IMR-90 (cell line): ENCODE data around the gene IGSF9B. TPM values are rescaled to one million over a fixed set of nuclear protein-coding genes. Genes with fewer than 3 reads are reported as not detected.

Experiments used
- ATAC-seq: fragments of 200-7000 bp; cut with Tn5 transposase; 2 replicates; pipeline ENCODE4 v1.9.1; 2020; ENCODE audit warnings: low read depth, mild to moderate bottlenecking, moderate library complexity
- BruUV-seq: library from RNA; stranded (reverse); fragments of 400-500 nt; replicated peaks from 2 replicates; lab custom pipeline; 2021; lab: Mats Ljungman, UMichigan
- CTCF ChIA-PET: fragments of 300-600 bp; formaldehyde crosslinking; extraction: SDS; loops from one replicate; lab custom pipeline; 2021; ENCODE audit warnings: antibody characterized with exemption; lab: Yijun Ruan, JAX
- POLR2A ChIA-PET: fragments of 300-600 bp; sonication (Branson Sonifier 250); formaldehyde crosslinking; loops from one replicate; lab custom pipeline; 2022; ENCODE audit warnings: antibody characterized with exemption; ENCODE audit not compliant: unreplicated experiment; lab: Charles Lee
- DNase-seq: peaks from one replicate; pipeline ENCODE4 v3.0.0; 2013
- H2AFZ ChIP-seq: replicated peaks from 2 replicates; pipeline ENCODE3; 2013; ENCODE audit warnings: low read length, mild to moderate bottlenecking; ENCODE audit not compliant: poor library complexity
- H2AK5ac ChIP-seq: 2 replicates; pipeline ENCODE4 v1.6.1; 2013; ENCODE audit warnings: low read depth, low read length, inconsistent platforms
- H2AK9ac ChIP-seq: replicated peaks from 2 replicates; pipeline ENCODE3; 2013; ENCODE audit warnings: mild to moderate bottlenecking, low read depth, low read length, moderate library complexity; ENCODE audit not compliant: poor library complexity
- H2BK120ac ChIP-seq: 2 replicates; pipeline ENCODE4 v1.6.1; 2013; ENCODE audit warnings: low read depth, low read length, inconsistent platforms
- H2BK15ac ChIP-seq: 3 replicates; pipeline ENCODE4 v1.6.1; 2013; ENCODE audit warnings: low read depth, low read length, inconsistent platforms
- H2BK20ac ChIP-seq: 2 replicates; pipeline ENCODE4 v1.6.1; 2013; ENCODE audit warnings: low read depth, mild to moderate bottlenecking, inconsistent platforms, low read length, moderate library complexity
- H2BK5ac ChIP-seq: 2 replicates; pipeline ENCODE4 v1.6.1; 2013; ENCODE audit warnings: mild to moderate bottlenecking, low read depth, low read length, inconsistent platforms; ENCODE audit not compliant: poor library complexity, severe bottlenecking
- H3K14ac ChIP-seq: replicated peaks from 2 replicates; pipeline ENCODE4 v1.6.1; 2013; ENCODE audit warnings: low read depth, low read length, inconsistent platforms
- H3K18ac ChIP-seq: 2 replicates; pipeline ENCODE4 v1.6.1; 2013; ENCODE audit warnings: low read depth, low read length, control low read depth
- H3K23ac ChIP-seq: 2 replicates; pipeline ENCODE4 v1.6.1; 2013; ENCODE audit warnings: low read depth, low read length, inconsistent platforms
- H3K27ac ChIP-seq: 2 replicates; pipeline ENCODE4 v1.5.1; 2013; ENCODE audit warnings: mild to moderate bottlenecking, control low read depth, low read length; ENCODE audit not compliant: insufficient read depth
- H3K27me3 ChIP-seq: 2 replicates; pipeline ENCODE4 v1.6.1; 2013; ENCODE audit warnings: low read length; ENCODE audit not compliant: control insufficient read depth, insufficient read depth
- H3K36me3 ChIP-seq: 2 replicates; pipeline ENCODE4 v1.6.1; 2013; ENCODE audit warnings: low read length, mixed read lengths; ENCODE audit not compliant: control insufficient read depth, insufficient read depth
- H3K4ac ChIP-seq: 2 replicates; pipeline ENCODE4 v1.6.1; 2013; ENCODE audit warnings: low read depth, low read length, inconsistent platforms
- H3K4me1 ChIP-seq: 2 replicates; pipeline ENCODE4 v1.6.1; 2013; ENCODE audit warnings: low read length, mixed read lengths; ENCODE audit not compliant: control insufficient read depth, insufficient read depth
- H3K4me2 ChIP-seq: 2 replicates; pipeline ENCODE4 v1.6.1; 2013; ENCODE audit warnings: low read depth, mild to moderate bottlenecking, control low read depth, low read length, moderate library complexity
- H3K4me3 ChIP-seq: 2 replicates; pipeline ENCODE4 v1.5.1; 2013; ENCODE audit warnings: low read depth, mild to moderate bottlenecking, control low read depth, low read length, moderate library complexity; ENCODE audit not compliant: insufficient read depth
- H3K56ac ChIP-seq: 2 replicates; pipeline ENCODE4 v1.6.1; 2013; ENCODE audit warnings: low read length, inconsistent platforms; ENCODE audit not compliant: insufficient read depth; ENCODE audit errors: extremely low read depth
- H3K79me1 ChIP-seq, 2 experiments: 2 replicates each; pipeline ENCODE4 v1.6.1; 2013; ENCODE audit warnings: low read length in 2 of 2, inconsistent platforms in 1 of 2, low read depth in 1 of 2
- H3K9ac ChIP-seq: 2 replicates; pipeline ENCODE4 v1.6.1; 2013; ENCODE audit warnings: low read depth, low read length, control low read depth
- H3K9me1 ChIP-seq: 2 replicates; pipeline ENCODE4 v1.6.1; 2013; ENCODE audit warnings: low read length, inconsistent platforms; ENCODE audit not compliant: insufficient read depth
- H3K9me3 ChIP-seq: 2 replicates; pipeline ENCODE4 v1.6.1; 2013; ENCODE audit warnings: low read length; ENCODE audit not compliant: control insufficient read depth, insufficient read depth
- H4K20me1 ChIP-seq: 2 replicates; pipeline ENCODE4 v1.6.1; 2013; ENCODE audit warnings: low read length, inconsistent platforms; ENCODE audit not compliant: insufficient read depth
- H4K5ac ChIP-seq: 2 replicates; pipeline ENCODE4 v1.6.1; 2013; ENCODE audit warnings: mild to moderate bottlenecking, low read depth, low read length, control low read depth
- H4K8ac ChIP-seq, 2 experiments: 2 replicates each; pipeline ENCODE4 v1.6.1; 2013; ENCODE audit warnings: low read depth in 2 of 2, low read length in 2 of 2, control low read depth in 1 of 2, inconsistent platforms in 1 of 2
- H4K91ac ChIP-seq: 2 replicates; pipeline ENCODE4 v1.6.1; 2013; ENCODE audit warnings: low read depth, low read length, inconsistent platforms; ENCODE audit not compliant: insufficient read depth
- BHLHE40 ChIP-seq: fragments of 150-350 bp; IDR thresholded peaks from 2 replicates; pipeline ENCODE4 v1.6.1; 2016; ENCODE audit warnings: mild to moderate bottlenecking, low read depth, low read length
- CEBPB ChIP-seq: IDR thresholded peaks from 2 replicates; pipeline ENCODE4 v1.6.1; 2012; ENCODE audit warnings: low read depth, low read length, improper control_type of control experiment
- CHD1 ChIP-seq: IDR thresholded peaks from 2 replicates; pipeline ENCODE4 v1.6.1; 2012; ENCODE audit warnings: low read depth, low read length, improper control_type of control experiment
- MAFK ChIP-seq: IDR thresholded peaks from 2 replicates; pipeline ENCODE4 v1.6.1; 2012; ENCODE audit warnings: low read depth, low read length, improper control_type of control experiment
- MAZ ChIP-seq: IDR thresholded peaks from 2 replicates; pipeline ENCODE4 v1.6.1; 2012; ENCODE audit warnings: low read depth, mild to moderate bottlenecking, low read length, improper control_type of control experiment, moderate library complexity, borderline replicate concordance
- NFE2L2 ChIP-seq: fragments of 150-350 bp; IDR thresholded peaks from 2 replicates; pipeline ENCODE4 v1.6.1; 2016; ENCODE audit warnings: low read depth, mild to moderate bottlenecking, low read length
- RAD21 ChIP-seq: IDR thresholded peaks from 2 replicates; pipeline ENCODE4 v1.6.1; 2012; ENCODE audit warnings: low read length, improper control_type of control experiment
- RCOR1 ChIP-seq: IDR thresholded peaks from 2 replicates; pipeline ENCODE4 v1.6.1; 2012; ENCODE audit warnings: mild to moderate bottlenecking, low read length, improper control_type of control experiment; ENCODE audit not compliant: insufficient replicate concordance
- dilution Hi-C: fragments of 300-500 bp; cut with HindIII; formaldehyde crosslinking; loops from one replicate; pipeline ENCODE4 v1.14.3; 2018; ENCODE audit warnings: low sequenced_read_pairs; ENCODE audit not compliant: unreplicated experiment
- in situ Hi-C: fragments of 300-500 bp; cut with MboI; formaldehyde crosslinking; loops from 3 replicates; pipeline ENCODE4 v1.14.3; 2019; ENCODE audit warnings: low sequenced_read_pairs, inconsistent platforms, mixed read lengths
- intact Hi-C: fragments of 100-400 bp; cut with micrococcal nuclease; formaldehyde crosslinking; loops from 2 replicates; pipeline ENCODE4 v1.10.0; 2022
- polyA plus RNA-seq, 3 experiments: library from polyadenylated mRNA; depleted of rRNA; stranded (reverse); fragments of >200 nt; gene quantifications; 2 replicates each; pipeline ENCODE4 v1.2.3, GENCODE V29; 2012; ENCODE audit warnings: low replicate concordance in 1 of 3
- total RNA-seq: library from RNA; depleted of rRNA; stranded (reverse); fragments of >200 nt; gene quantifications from 2 replicates; pipeline ENCODE4 v1.2.3, GENCODE V29; 2012

Gene IGSF9B
- total and polyA plus RNA-seq, 2 of the 4 experiments (the other 2 are of a cell fraction): under 0.01 to 0.10 TPM

- H3K18ac ChIP-seq: no peak overlapping the region
- dilution Hi-C loops: no loop called here
- H3K79me1 ChIP-seq: no peaks in the 10 kb centered on the region
- H3K4me3 ChIP-seq: no peak overlapping the region
- H4K91ac ChIP-seq: no peak overlapping the region
- H2BK15ac ChIP-seq: no peak overlapping the region
- ATAC-seq (no peak), DNase-seq (no peak)
- no peaks in the 10 kb centered on the region for H4K20me1 ChIP-seq
- intact Hi-C loops: no loop called here
- no peak overlapping the region for H3K14ac ChIP-seq
- no peak overlapping the region for H2BK5ac ChIP-seq
- H3K36me3 ChIP-seq: no peaks in the 10 kb centered on the region
- H3K4ac ChIP-seq: no peak overlapping the region
- no peak overlapping the region for H3K9ac ChIP-seq
- H3K4me2 ChIP-seq: no peak overlapping the region
- peaks cover 21% of the 10 kb centered on the region for H3K9me3 ChIP-seq
- BruUV-seq: no TSS peak
- H2AK5ac ChIP-seq: no peak overlapping the region
- no peak overlapping the region for H3K23ac ChIP-seq
- H2BK20ac ChIP-seq: no peak overlapping the region
- no peak overlapping the region for H3K56ac ChIP-seq
- no peaks in the 10 kb centered on the region for H3K27me3 ChIP-seq
- no peak overlapping the region for H3K27ac ChIP-seq
- no peak overlapping the region for H2BK120ac ChIP-seq
- H3K4me1 ChIP-seq: no peaks in the 10 kb centered on the region
- H4K5ac ChIP-seq: no peak overlapping the region
- TF ChIP-seq RAD21: no peak
- no peak for TF ChIP-seq NFE2L2
- no peak for TF ChIP-seq CEBPB
- TF ChIP-seq BHLHE40: no peak
- no peak for TF ChIP-seq MAFK
- TF ChIP-seq MAZ: no peak
- no peak for TF ChIP-seq CHD1
- no peak for TF ChIP-seq RCOR1
- ChIA-PET CTCF (no interaction called here), POLR2A (no interaction called here)
- H2AFZ ChIP-seq: no peak overlapping the region
- in situ Hi-C loops: no loop called here
- no peaks in the 10 kb centered on the region for H3K9me1 ChIP-seq
- H4K8ac ChIP-seq: no peak overlapping the region
- H2AK9ac ChIP-seq: no peak overlapping the region
Observed at GRCh38 chr11:133867456-133867855, 89.3 kb downstream of the IGSF9B start.
